ENCODE measurements around the gene CDH4. TPM values are rescaled to one million over a fixed set of nuclear protein-coding genes. Genes with fewer than 3 reads are reported as not detected.
"Not testable (repeated sequence)": the region's sequence is repeated elsewhere in the genome, so short reads cannot be mapped to it uniquely, and the experiment has no call there.

CDH4 gene
- total and polyA plus RNA-seq, 10 donors, result 0.30 to 20.1 (median 7.7) TPM

- no peak for DNase-seq
- Histone ChIP-seq H3K36me3 (no peaks in the 10 kb centered on the region), H3K27me3 (replicated peaks in 1 of 7) (no peaks in the 10 kb centered on the region), H3K4me3 (no peak overlapping the region), H3K4me1 (peaks cover 0 to 16% (median 8%) of the 10 kb centered on the region in 6 donors), H3K9me3 (peaks cover 0 to 50% (median 0%) of the 10 kb centered on the region in 8 donors), H3K27ac (no peak overlapping the region)
- WGBS, 5 donors, result 78 to 93% (median 89%) methylated on average over 4 of the region's 4 CpGs
- intact Hi-C loops (cut with DNase I; ENCODE audit: low total_unique reads), result no loop called here
- TF ChIP-seq POLR2A (IDR thresholded peaks at IDR 0.05) (no peak), CTCF (IDR thresholded peaks at IDR 0.05 in 8 of 11, conservative IDR thresholded peaks at IDR 0.05 in 3 of 11) (no peak), POLR2AphosphoS5 (IDR thresholded peaks at IDR 0.05) (no peak)
Observed at GRCh38 chr20:61424011-61424627, 172.1 kb downstream of the CDH4 start.

- no peaks in the 10 kb centered on the region for H3K27me3 ChIP-seq (replicated peaks in 1 of 7)
- DNase-seq, result no peak
Observed at GRCh38 chr20:61424628-61425420, 172.8 kb downstream of the CDH4 start.

GRCh38 chr20:61425541-61425991, 173.5 kb downstream of the CDH4 start:
- WGBS, 5 donors, result 87 to 93% (median 92%) methylated on average over 12 to 18 of the region's 18 CpGs

More at GRCh38 chr20:61424628-61425420, 172.8 kb downstream of the CDH4 start:
- Histone ChIP-seq H3K4me3 (no peak overlapping the region), H3K27ac (no peak overlapping the region), H3K9me3 (peaks cover 0 to 46% (median 0%) of the 10 kb centered on the region in 8 donors), H3K36me3 (no peaks in the 10 kb centered on the region), H3K4me1 (peaks cover 0 to 17% (median 8%) of the 10 kb centered on the region in 6 donors)
- 87 to 95% (median 92%) methylated on average over 16 to 25 of the region's 25 CpGs for WGBS, 5 donors
- no peak for TF ChIP-seq CTCF (IDR thresholded peaks at IDR 0.05 in 8 of 11, conservative IDR thresholded peaks at IDR 0.05 in 3 of 11)
- TF ChIP-seq POLR2A (IDR thresholded peaks at IDR 0.05), result no peak
- TF ChIP-seq POLR2AphosphoS5 (IDR thresholded peaks at IDR 0.05), result no peak
- intact Hi-C loops (cut with DNase I; ENCODE audit: low total_unique reads), result no loop called here

GRCh38 chr20:61426352-61426751, 174.3 kb downstream of the CDH4 start:
- Histone ChIP-seq H3K27me3 (replicated peaks in 1 of 7) (no peaks in the 10 kb centered on the region), H3K4me1 (peaks cover 0 to 26% (median 11%) of the 10 kb centered on the region in 6 donors), H3K4me3 (no peak overlapping the region), H3K36me3 (no peaks in the 10 kb centered on the region), H3K27ac (no peak overlapping the region), H3K9me3 (peaks cover 0 to 33% (median 0%) of the 10 kb centered on the region in 8 donors)
- TF ChIP-seq POLR2A (IDR thresholded peaks at IDR 0.05), result no peak
- no peak for TF ChIP-seq POLR2AphosphoS5 (IDR thresholded peaks at IDR 0.05)
- TF ChIP-seq CTCF (IDR thresholded peaks at IDR 0.05 in 8 of 11, conservative IDR thresholded peaks at IDR 0.05 in 3 of 11), result no peak
- DNase-seq, result no peak
- intact Hi-C loops (cut with DNase I; ENCODE audit: low total_unique reads), result no loop called here
- WGBS, 5 donors, result 80 to 95% (median 88%) methylated on average over 8 of the region's 8 CpGs

More at GRCh38 chr20:61425541-61425991, 173.5 kb downstream of the CDH4 start:
- DNase-seq; H3K36me3 ChIP-seq; intact Hi-C loops (cut with DNase I; ENCODE audit: low total_unique reads); H3K27me3 ChIP-seq (replicated peaks in 1 of 7); H3K4me3 ChIP-seq; H3K27ac ChIP-seq: not testable (repeated sequence)
- Histone ChIP-seq H3K9me3 (peaks cover 0 to 39% (median 0%) of the 10 kb centered on the region in 8 donors), H3K4me1 (peaks cover 0 to 23% (median 11%) of the 10 kb centered on the region in 6 donors)
